Activated CD4-positive, alpha-beta memory T cell treated with anti-CD3 and anti-CD28 coated beads, Interleukin-2, amount 10 ng/mL, durations not matched to agents 7 days and 5 days (primary cell): Measurements from ENCODE around the gene TNFSF4. TPM values are rescaled to one million over a fixed set of nuclear protein-coding genes. Genes with fewer than 3 reads are reported as not detected.
"Not testable (repeated sequence)": the region's sequence is repeated elsewhere in the genome, so short reads cannot be mapped to it uniquely, and the experiment has no call there.

ENCODE experiments used
- CTCF ChIA-PET: fragments of 350-600 bp; sonication (Branson Sonifier 250); formaldehyde crosslinking; loops from one replicate; lab custom pipeline; 2021; ENCODE audit warnings: antibody characterized with exemption, inconsistent platforms; lab: Charles Lee
- POLR2A ChIA-PET: fragments of 350-600 bp; sonication (Branson Sonifier 250); formaldehyde crosslinking; loops from one replicate; lab custom pipeline; 2021; ENCODE audit warnings: antibody characterized with exemption; lab: Charles Lee
- DNase-seq: peaks from one replicate; pipeline ENCODE4 v3.0.0-alpha.2; 2020
- H3K27ac Mint-ChIP-seq: one replicate; pipeline ENCODE4 v1.8.0; 2021; ENCODE audit warnings: mild to moderate bottlenecking, mixed read lengths
- H3K27me3 Mint-ChIP-seq: one replicate; pipeline ENCODE4 v1.8.0; 2021; ENCODE audit warnings: mixed read lengths
- H3K36me3 Mint-ChIP-seq: one replicate; pipeline ENCODE4 v1.8.0; 2021; ENCODE audit warnings: low read depth, mixed read lengths
- H3K4me1 Mint-ChIP-seq: one replicate; pipeline ENCODE4 v1.8.0; 2021; ENCODE audit warnings: mixed read lengths
- H3K4me3 Mint-ChIP-seq: one replicate; pipeline ENCODE4 v1.8.0; 2021; ENCODE audit warnings: mild to moderate bottlenecking, mixed read lengths
- H3K9me3 Mint-ChIP-seq: one replicate; pipeline ENCODE4 v1.8.0; 2021; ENCODE audit warnings: mixed read lengths
- total RNA-seq, 2 experiments: library from RNA; stranded (reverse); gene quantifications; one replicate each; pipeline ENCODE4 v1.2.3, GENCODE V29; 2021

Gene TNFSF4
- total RNA-seq, 2 experiments from 2014 or later, result 0.78 to 0.83 TPM

GRCh38 chr1:173175514-173176145 lies 31.5 kb downstream of the TNFSF4 start:
- H3K4me1 Mint-ChIP-seq, result no peaks in the 10 kb centered on the region
- DNase-seq, result no peak
- H3K27ac Mint-ChIP-seq, result no peak overlapping the region
- H3K27me3 Mint-ChIP-seq, result peaks cover 4% of the 10 kb centered on the region
- H3K36me3 Mint-ChIP-seq, result peaks cover 9% of the 10 kb centered on the region
- no peak overlapping the region for H3K4me3 Mint-ChIP-seq
- H3K9me3 Mint-ChIP-seq, result peaks cover 22% of the 10 kb centered on the region
- ChIA-PET CTCF (no interaction called here), POLR2A (no interaction called here)

DNA sequence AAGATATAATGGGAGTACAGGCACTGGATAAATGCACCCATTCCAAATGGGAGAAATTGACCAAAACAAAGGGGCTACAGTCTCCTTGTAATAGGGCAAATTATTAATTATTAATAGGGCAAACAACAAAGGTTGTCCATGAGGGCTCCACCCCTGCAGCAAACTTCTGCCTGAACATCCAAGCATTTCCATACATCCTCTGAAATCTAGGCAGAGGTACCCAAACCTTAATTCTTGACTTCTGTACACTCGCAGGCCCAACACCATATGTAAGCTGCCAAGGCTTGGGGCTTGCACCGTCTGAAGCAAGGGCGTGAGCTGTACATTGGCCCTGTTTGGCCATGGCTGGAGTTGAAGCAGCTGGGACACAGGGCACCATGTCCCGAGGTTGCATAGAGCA lies 33.7 kb downstream of the TNFSF4 start:
- ChIA-PET POLR2A (no interaction called here), CTCF (no interaction called here)
- Mint-ChIP-seq H3K4me3 (no peak overlapping the region), H3K9me3 (peaks cover 22% of the 10 kb centered on the region), H3K27me3 (peaks cover 4% of the 10 kb centered on the region), H3K4me1 (no peaks in the 10 kb centered on the region), H3K27ac (no peak overlapping the region), H3K36me3 (peaks cover 9% of the 10 kb centered on the region)
- DNase-seq, result no peak

DNA sequence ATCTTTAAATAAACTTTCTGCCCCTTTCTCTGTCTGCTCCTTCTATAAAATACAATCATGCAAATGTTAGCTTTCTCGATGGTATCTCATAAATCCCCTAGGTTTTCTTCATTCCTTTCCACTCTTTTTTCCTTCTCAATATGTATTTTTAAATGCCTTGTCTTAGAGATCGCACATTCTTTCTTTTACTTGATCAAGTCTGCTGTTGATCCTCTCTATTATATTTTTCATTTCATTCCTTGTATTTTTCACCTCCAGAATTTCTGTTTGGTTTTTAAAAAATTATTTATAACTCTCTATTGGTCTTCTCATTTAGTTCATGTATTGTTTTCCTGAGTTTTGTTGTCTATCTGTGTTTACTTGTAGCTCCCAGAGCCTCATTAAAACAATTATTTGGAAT lies 36.0 kb downstream of the TNFSF4 start:
- Mint-ChIP-seq H3K27ac (no peak overlapping the region), H3K27me3 (peaks cover 4% of the 10 kb centered on the region), H3K4me1 (no peaks in the 10 kb centered on the region), H3K36me3 (peaks cover 9% of the 10 kb centered on the region), H3K4me3 (no peak overlapping the region), H3K9me3 (peaks cover 22% of the 10 kb centered on the region)
- no peak for DNase-seq
- POLR2A ChIA-PET, result no interaction called here
- CTCF ChIA-PET, result interaction anchor here (0.9 kb wide), 1 partner anchor 24 kb away, joined by 3 read pairs; no protein-coding TSS in a partner anchor

DNA sequence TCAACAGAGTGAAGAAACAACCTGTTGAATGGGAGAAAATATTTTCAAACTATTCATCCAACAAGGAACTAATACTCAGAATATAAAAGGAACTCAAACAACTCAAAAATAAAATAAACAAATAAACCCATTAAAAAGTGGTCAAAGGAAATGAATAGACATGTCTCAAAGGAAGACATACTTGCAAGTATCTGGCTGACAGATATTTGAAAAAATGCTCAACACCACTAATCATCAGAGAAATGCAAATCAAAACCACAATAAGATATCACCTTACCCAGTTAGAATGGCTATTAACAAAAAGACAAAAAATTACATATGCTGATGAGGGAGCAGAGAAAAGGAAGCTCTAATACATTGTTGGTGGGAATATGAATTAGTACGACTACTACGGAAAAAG lies 38.2 kb downstream of the TNFSF4 start:
- H3K4me3 Mint-ChIP-seq, result no peak overlapping the region
- H3K9me3 Mint-ChIP-seq, result peaks cover 17% of the 10 kb centered on the region
- peaks cover 8% of the 10 kb centered on the region for H3K36me3 Mint-ChIP-seq
- POLR2A ChIA-PET, result no interaction called here
- H3K27me3 Mint-ChIP-seq, result peaks cover 4% of the 10 kb centered on the region
- H3K27ac Mint-ChIP-seq, result no peak overlapping the region
- no peaks in the 10 kb centered on the region for H3K4me1 Mint-ChIP-seq
- DNase-seq, result no peak
- CTCF ChIA-PET, result no interaction called here

GRCh38 chr1:173164686-173165085 lies 42.4 kb downstream of the TNFSF4 start:
- ChIA-PET CTCF (no interaction called here), POLR2A (no interaction called here)
- DNase-seq, result no peak
- Mint-ChIP-seq H3K36me3 (no peaks in the 10 kb centered on the region), H3K27me3 (no peaks in the 10 kb centered on the region), H3K9me3 (no peaks in the 10 kb centered on the region), H3K4me3 (no peak overlapping the region), H3K27ac (no peak overlapping the region), H3K4me1 (peaks cover 11% of the 10 kb centered on the region)

- no peaks in the 10 kb centered on the region for H3K27me3 Mint-ChIP-seq
- CTCF ChIA-PET, result no interaction called here
Observed at GRCh38 chr1:173164178-173164577, 43.0 kb downstream of the TNFSF4 start.

DNA sequence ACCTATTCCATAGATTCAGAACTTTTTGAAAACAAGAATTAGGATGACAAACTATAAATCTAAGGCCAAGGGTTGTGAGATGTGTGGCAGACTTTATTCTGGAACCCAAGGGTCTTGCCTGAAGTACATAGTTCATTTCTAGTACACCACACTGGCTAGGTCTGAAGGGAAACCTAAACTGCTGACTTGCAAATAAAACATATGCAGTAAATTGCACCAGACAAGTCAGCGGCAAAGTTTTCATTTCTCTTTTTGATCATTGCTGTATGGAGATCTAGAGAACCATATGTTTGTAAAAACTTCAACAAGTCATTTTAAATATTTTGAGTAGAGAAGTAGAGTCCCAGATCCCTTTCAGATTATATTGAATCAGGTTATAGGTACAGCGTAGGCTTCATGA lies 43.9 kb downstream of the TNFSF4 start:
- Mint-ChIP-seq H3K4me3 (no peak overlapping the region), H3K9me3 (no peaks in the 10 kb centered on the region), H3K27ac (no peak overlapping the region), H3K4me1 (peaks cover 11% of the 10 kb centered on the region), H3K27me3 (no peaks in the 10 kb centered on the region), H3K36me3 (no peaks in the 10 kb centered on the region)
- POLR2A ChIA-PET, result no interaction called here
- no peak for DNase-seq
- CTCF ChIA-PET, result no interaction called here

More at GRCh38 chr1:173164178-173164577, 43.0 kb downstream of the TNFSF4 start:
- Mint-ChIP-seq H3K36me3 (no peaks in the 10 kb centered on the region), H3K4me1 (peaks cover 11% of the 10 kb centered on the region), H3K4me3 (no peak overlapping the region), H3K27ac (no peak overlapping the region), H3K9me3 (no peaks in the 10 kb centered on the region)
- POLR2A ChIA-PET, result no interaction called here
- DNase-seq, result no peak

DNA sequence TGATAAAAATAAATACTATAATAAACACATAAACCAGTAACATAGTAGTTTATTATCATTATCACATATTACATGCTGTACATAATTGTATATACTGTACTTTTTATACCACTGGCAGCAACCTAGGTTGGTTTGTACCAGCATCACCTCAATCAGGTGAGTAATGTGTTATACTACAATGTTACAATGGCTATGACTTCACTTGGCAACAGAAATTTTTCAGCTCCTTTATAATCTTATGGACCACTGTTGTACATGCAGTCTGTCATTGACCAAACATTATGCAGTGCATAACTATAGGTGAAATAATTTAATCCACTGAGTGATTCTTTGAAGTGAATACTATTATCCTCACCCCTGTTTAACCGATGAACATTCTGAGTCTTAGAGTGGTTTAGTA lies 44.5 kb downstream of the TNFSF4 start:
- peaks cover 11% of the 10 kb centered on the region for H3K4me1 Mint-ChIP-seq
- no peaks in the 10 kb centered on the region for H3K36me3 Mint-ChIP-seq
- no peak overlapping the region for H3K4me3 Mint-ChIP-seq
- DNase-seq, result no peak
- ChIA-PET POLR2A (no interaction called here), CTCF (interaction anchor here (1.8 kb wide), 1 partner anchor 33 kb away, joined by 4 read pairs; no protein-coding TSS in a partner anchor)
- no peaks in the 10 kb centered on the region for H3K9me3 Mint-ChIP-seq
- no peak overlapping the region for H3K27ac Mint-ChIP-seq
- no peaks in the 10 kb centered on the region for H3K27me3 Mint-ChIP-seq

DNA sequence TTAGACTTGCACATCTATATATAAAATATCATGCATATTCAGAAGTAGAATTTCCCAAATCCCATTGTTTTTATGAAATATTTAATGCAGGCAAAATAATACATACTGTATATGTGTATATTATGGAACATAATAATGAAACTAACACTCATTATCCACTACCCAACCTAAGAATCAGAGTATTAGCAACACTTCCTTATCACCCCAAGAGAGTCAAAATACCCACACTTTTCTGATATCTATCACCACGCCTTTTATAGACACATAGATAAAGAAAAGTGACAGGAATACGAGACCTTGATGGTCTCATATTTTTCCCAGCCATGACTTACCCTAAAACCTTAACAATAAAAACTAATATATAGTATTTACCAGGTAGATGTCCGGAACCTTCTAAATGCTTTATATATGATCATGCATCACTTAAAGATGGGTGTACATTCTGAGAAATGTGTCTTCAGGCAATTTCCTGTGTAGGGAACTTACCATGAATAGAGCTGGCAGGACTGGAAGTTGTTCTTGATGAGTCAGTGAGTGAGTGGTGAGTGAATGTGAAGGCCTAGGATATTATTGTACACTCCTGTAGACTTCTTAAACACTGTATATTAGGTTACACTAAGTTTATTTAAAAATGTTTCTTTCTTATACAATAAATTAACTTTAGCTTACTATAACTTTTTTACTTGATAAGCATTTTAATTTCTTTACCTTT lies 45.5 kb downstream of the TNFSF4 start:
- DNase-seq, result no peak
- Mint-ChIP-seq H3K27me3 (no peaks in the 10 kb centered on the region), H3K4me1 (peaks cover 11% of the 10 kb centered on the region), H3K9me3 (peaks cover under 1% of the 10 kb centered on the region), H3K27ac (no peak overlapping the region), H3K4me3 (no peak overlapping the region), H3K36me3 (no peaks in the 10 kb centered on the region)
- ChIA-PET POLR2A (no interaction called here), CTCF (interaction anchor here (1.8 kb wide), 1 partner anchor 33 kb away, joined by 4 read pairs; no protein-coding TSS in a partner anchor)

DNA sequence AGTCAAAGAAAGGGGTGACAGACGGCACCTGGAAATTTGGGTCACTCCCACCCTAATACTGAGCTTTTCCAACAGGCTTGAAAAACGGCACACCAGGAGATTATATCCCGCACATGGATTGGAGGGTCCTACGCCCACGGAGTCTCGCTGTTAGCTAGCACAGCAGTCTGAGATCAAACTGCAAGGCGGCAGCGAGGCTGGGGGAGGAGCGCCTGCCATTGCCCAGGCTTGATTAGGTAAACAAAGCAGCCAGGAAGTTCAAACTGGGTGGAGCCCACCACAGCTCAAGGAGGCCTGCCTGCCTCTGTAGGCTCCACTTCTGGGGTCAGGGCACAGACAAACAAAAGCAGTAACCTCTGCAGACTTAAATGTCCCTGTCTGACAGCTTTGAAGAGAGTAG lies 53.2 kb downstream of the TNFSF4 start:
- H3K4me3 Mint-ChIP-seq, H3K9me3 Mint-ChIP-seq, H3K27me3 Mint-ChIP-seq, H3K27ac Mint-ChIP-seq, CTCF ChIA-PET, POLR2A ChIA-PET, DNase-seq, H3K4me1 Mint-ChIP-seq, H3K36me3 Mint-ChIP-seq: not testable (repeated sequence)

- Mint-ChIP-seq H3K4me1 (peaks cover 9% of the 10 kb centered on the region), H3K27ac (no peak overlapping the region), H3K9me3 (peaks cover 5% of the 10 kb centered on the region), H3K4me3 (no peak overlapping the region), H3K36me3 (peaks cover 2% of the 10 kb centered on the region), H3K27me3 (no peaks in the 10 kb centered on the region)
- no peak for DNase-seq
- POLR2A ChIA-PET, result no interaction called here
- CTCF ChIA-PET, result no interaction called here
Observed at GRCh38 chr1:173153503-173153902, 53.6 kb downstream of the TNFSF4 start.

- peaks cover 2% of the 10 kb centered on the region for H3K36me3 Mint-ChIP-seq
- H3K27me3 Mint-ChIP-seq, result no peaks in the 10 kb centered on the region
Observed at GRCh38 chr1:173152598-173152997, 54.5 kb downstream of the TNFSF4 start.

DNA sequence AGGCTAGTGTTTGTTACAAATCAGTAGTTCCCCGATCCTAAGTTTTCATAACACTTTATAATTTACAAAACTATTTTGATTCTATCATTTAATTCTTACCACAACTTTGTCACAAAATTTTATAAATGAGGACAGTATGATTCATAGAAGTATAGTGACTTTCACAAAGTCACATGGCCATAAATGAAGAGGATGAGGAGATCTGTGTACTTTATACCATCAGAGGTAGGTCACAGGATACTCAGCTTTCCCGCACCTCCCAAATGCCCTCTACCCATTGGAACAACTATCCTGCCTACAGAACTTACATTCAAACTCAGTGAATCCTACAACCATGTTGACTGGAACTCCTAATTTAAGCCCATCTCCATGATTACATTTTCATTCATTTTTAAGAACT lies 56.3 kb downstream of the TNFSF4 start:
- H3K27me3 Mint-ChIP-seq, result peaks cover 3% of the 10 kb centered on the region
- POLR2A ChIA-PET, result no interaction called here
- H3K36me3 Mint-ChIP-seq, result peaks cover 2% of the 10 kb centered on the region
- H3K27ac Mint-ChIP-seq, result no peak overlapping the region
- no peak overlapping the region for H3K4me3 Mint-ChIP-seq
- peaks cover 9% of the 10 kb centered on the region for H3K4me1 Mint-ChIP-seq
- peaks cover 9% of the 10 kb centered on the region for H3K9me3 Mint-ChIP-seq
- CTCF ChIA-PET, result no interaction called here
- DNase-seq, result no peak

More at GRCh38 chr1:173152598-173152997, 54.5 kb downstream of the TNFSF4 start:
- no peak for DNase-seq
- CTCF ChIA-PET, result no interaction called here
- POLR2A ChIA-PET, result no interaction called here
- H3K9me3 Mint-ChIP-seq, result peaks cover 6% of the 10 kb centered on the region
- H3K27ac Mint-ChIP-seq, result no peak overlapping the region
- no peak overlapping the region for H3K4me3 Mint-ChIP-seq
- H3K4me1 Mint-ChIP-seq, result peaks cover 9% of the 10 kb centered on the region

- Mint-ChIP-seq H3K36me3 (peaks cover 2% of the 10 kb centered on the region), H3K4me3 (no peak overlapping the region), H3K9me3 (peaks cover 12% of the 10 kb centered on the region), H3K4me1 (peaks cover 9% of the 10 kb centered on the region), H3K27me3 (peaks cover 11% of the 10 kb centered on the region), H3K27ac (no peak overlapping the region)
- ChIA-PET POLR2A (no interaction called here), CTCF (no interaction called here)
- no peak for DNase-seq
Observed at GRCh38 chr1:173149887-173150286, 57.2 kb downstream of the TNFSF4 start.
